Measurements from ENCODE around the gene MYO10.

- no peak for TF ChIP-seq CTCF (conservative IDR thresholded peaks at IDR 0.05; ENCODE audit: low read depth, low read length)
- no peak for TF ChIP-seq EZH2 (IDR thresholded peaks at IDR 0.05; ENCODE audit: borderline replicate concordance, low read depth, low read length, poor library complexity, severe bottlenecking)
These were observed 22.6 kb downstream of the MYO10 start for GRCh38 chr5:16913187-16914107.

Measured in A673 (cell line).